Immature natural killer cell (primary cell): ENCODE results near the gene TLL1. TPM values are rescaled to one million over a fixed set of nuclear protein-coding genes. Genes with fewer than 3 reads are reported as not detected.

Experiments
- DNase-seq, 3 donors: peaks; one replicate each; pipeline ENCODE4 v3.0.0; 2022; ENCODE audit warnings: mixed read lengths in 1 of 3
- H3K27ac Mint-ChIP-seq, 6 donors: one replicate each; pipeline ENCODE4 v1.8.0; 2020; ENCODE audit warnings: mixed read lengths in 6 of 6, mild to moderate bottlenecking in 5 of 6, inconsistent platforms in 4 of 6, moderate library complexity in 3 of 6
- H3K27me3 Mint-ChIP-seq, 3 donors: one replicate each; pipeline ENCODE4 v1.8.0; 2020 to 2021; ENCODE audit warnings: low read depth in 3 of 3, mild to moderate bottlenecking in 3 of 3, mixed read lengths in 3 of 3, moderate library complexity in 3 of 3, inconsistent platforms in 1 of 3
- H3K36me3 Mint-ChIP-seq, 3 donors: one replicate each; pipeline ENCODE4 v1.8.0; 2020; ENCODE audit warnings: mixed read lengths in 3 of 3, inconsistent platforms in 2 of 3, mild to moderate bottlenecking in 2 of 3
- H3K4me1 Mint-ChIP-seq, 2 donors: one replicate each; pipeline ENCODE4 v1.8.0; 2020; ENCODE audit warnings: inconsistent platforms in 2 of 2, mild to moderate bottlenecking in 2 of 2, mixed read lengths in 2 of 2, moderate library complexity in 1 of 2
- H3K4me3 Mint-ChIP-seq, 5 donors: one replicate each; pipeline ENCODE4 v1.8.0; 2020; ENCODE audit warnings: mild to moderate bottlenecking in 5 of 5, mixed read lengths in 5 of 5, inconsistent platforms in 3 of 5, moderate library complexity in 3 of 5
- H3K9me3 Mint-ChIP-seq, 6 donors: one replicate each; pipeline ENCODE4 v1.8.0; 2020; ENCODE audit warnings: mild to moderate bottlenecking in 6 of 6, mixed read lengths in 6 of 6, inconsistent platforms in 4 of 6, moderate library complexity in 3 of 6
- polyA plus RNA-seq, 3 donors: library from polyadenylated mRNA; unstranded; fragments of 300-500 nt; fragmentation: Illumina TruSeq; gene quantifications; one replicate each; pipeline ENCODE4 v1.2.3, GENCODE V29; 2021

The TLL1 gene
- not detected for polyA plus RNA-seq

DNA sequence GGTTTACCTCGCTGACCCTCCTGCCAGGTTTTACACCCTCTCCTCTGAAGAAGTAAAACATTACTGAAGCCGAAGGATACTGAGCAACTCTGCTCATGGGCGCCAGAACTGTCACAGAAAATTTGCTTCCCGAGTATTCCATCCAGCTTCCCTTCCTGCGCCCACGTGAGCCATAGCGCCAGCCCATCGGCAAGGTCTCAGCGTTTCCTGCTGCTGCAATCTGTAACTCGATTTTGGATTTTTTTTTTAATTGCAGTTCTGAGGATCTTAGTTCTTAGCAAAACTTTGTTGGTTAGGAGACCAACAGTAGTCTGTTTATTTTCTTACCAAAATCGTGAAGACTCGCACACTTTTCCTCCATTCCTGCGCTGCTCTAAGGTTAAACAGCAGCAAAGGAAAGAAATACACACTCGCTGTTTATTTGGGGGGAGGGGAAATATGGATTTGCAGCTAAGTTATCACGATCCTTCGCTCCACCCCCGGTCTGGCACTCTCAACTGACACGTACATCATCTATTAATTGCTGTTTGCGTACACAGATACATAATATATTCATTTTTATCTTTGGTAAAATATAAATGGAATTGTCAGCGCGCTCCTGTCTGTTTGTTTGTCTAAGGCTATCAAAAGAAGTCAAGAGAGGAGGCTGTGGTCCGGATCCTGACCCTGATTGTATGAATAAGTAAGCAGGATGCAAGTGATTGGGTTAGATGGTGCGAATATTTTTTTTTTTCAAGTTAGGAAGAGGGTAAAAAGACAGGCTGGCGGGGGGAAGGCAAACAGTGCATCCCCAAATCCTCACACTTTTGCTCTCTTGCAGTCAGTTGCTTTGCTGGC is at the start of gene TLL1:
TSS of gene TLL1 (plus strand) at position 777 of the 837 bp plus-strand sequence. CDS start 668 bp downstream, outside the sequence.
- H3K27me3 Mint-ChIP-seq, result peaks cover 5 to 12% (median 9%) of the 10 kb centered on the region in 3 donors
- DNase-seq, result no peak
- H3K4me3 Mint-ChIP-seq, result no peak within 1 kb of the TSS

DNA sequence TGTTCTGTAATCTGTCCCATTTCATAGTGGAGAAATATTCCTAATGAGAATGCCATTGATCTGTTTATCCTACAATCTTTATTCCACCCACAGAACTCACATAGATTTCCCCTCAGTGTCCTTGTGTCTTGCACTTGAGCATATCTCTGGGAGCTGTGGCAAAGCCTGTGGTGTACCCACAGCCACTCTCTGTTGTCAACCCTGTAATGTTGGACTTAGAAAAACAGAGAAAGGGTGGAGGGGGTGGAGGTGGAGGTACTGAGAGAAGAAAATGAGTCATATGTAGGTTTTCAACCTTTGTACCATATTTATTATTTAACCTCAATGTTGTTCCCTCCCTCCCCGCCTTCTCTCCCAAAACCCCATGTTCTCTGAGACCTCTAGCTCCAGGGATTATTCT is 46.9 kb upstream of the TLL1 start:
- H3K27me3 Mint-ChIP-seq, result peaks cover 0 to 2% (median 0%) of the 10 kb centered on the region in 3 donors

More for the DNA sequence above, at the start of gene TLL1:
- Mint-ChIP-seq H3K9me3 (peaks cover 3 to 29% (median 7%) of the 10 kb centered on the region in 6 donors), H3K36me3 (no peaks in the 10 kb centered on the region), H3K4me1 (no peaks in the 10 kb centered on the region), H3K27ac (no peak within 1 kb of the TSS)

DNA sequence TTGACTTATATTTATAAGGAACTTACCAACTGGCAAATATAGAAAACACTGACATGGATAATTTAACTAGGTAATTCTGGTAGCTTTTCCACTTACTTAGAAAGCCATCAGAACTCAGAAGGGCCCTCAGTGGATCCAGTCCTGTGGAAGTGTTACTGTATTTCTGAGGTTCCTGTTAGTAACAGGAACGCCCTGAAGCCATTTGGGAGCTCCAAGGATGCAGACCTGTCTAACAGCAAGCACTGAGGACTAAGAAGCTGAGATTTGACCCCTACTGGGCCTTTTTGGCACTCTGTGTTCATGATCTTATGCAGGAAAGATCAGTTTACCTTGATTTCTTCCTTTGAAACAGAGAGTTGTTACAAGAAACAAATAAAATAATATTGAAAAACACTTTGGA is 46.0 kb upstream of the TLL1 start:
- Mint-ChIP-seq H3K27me3 (peaks cover 0 to 2% (median 0%) of the 10 kb centered on the region in 3 donors), H3K4me3 (no peak overlapping the region), H3K4me1 (no peaks in the 10 kb centered on the region), H3K9me3 (peaks cover 0 to 27% (median 10%) of the 10 kb centered on the region in 6 donors), H3K36me3 (no peaks in the 10 kb centered on the region), H3K27ac (no peak overlapping the region)
- no peak for DNase-seq

More for the DNA sequence above, 46.9 kb upstream of the TLL1 start:
- H3K27ac Mint-ChIP-seq, result no peak overlapping the region
- peaks cover 0 to 31% (median 13%) of the 10 kb centered on the region in 6 donors for H3K9me3 Mint-ChIP-seq
- H3K36me3 Mint-ChIP-seq, result no peaks in the 10 kb centered on the region
- no peaks in the 10 kb centered on the region for H3K4me1 Mint-ChIP-seq
- no peak overlapping the region for H3K4me3 Mint-ChIP-seq
- DNase-seq, result no peak

DNA sequence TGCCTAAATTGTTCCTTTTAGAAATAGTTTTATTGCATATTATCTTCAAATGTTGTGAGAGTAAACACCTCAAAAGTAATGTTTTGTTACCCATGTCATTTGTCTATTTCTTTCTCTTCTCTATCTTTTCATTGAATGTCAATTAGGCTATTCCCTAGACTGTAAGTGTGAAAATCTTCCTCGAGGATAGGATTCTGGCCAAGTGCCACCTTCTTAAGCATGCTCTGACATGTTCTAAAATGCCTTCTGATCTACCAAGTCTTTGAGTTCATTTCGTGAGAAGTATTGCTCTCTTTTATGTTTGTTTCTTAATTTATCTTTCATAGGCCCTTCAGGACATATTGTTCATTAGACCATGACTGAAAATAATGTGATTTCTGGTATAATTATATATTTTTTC is 44.1 kb upstream of the TLL1 start:
- H3K36me3 Mint-ChIP-seq, result no peaks in the 10 kb centered on the region
- H3K27ac Mint-ChIP-seq, result no peak overlapping the region
- no peak for DNase-seq
- H3K4me1 Mint-ChIP-seq, result no peaks in the 10 kb centered on the region
- H3K9me3 Mint-ChIP-seq, result peaks cover 0 to 18% (median 9%) of the 10 kb centered on the region in 6 donors
- peaks cover 0 to 2% (median 0%) of the 10 kb centered on the region in 3 donors for H3K27me3 Mint-ChIP-seq
- no peak overlapping the region for H3K4me3 Mint-ChIP-seq

DNA sequence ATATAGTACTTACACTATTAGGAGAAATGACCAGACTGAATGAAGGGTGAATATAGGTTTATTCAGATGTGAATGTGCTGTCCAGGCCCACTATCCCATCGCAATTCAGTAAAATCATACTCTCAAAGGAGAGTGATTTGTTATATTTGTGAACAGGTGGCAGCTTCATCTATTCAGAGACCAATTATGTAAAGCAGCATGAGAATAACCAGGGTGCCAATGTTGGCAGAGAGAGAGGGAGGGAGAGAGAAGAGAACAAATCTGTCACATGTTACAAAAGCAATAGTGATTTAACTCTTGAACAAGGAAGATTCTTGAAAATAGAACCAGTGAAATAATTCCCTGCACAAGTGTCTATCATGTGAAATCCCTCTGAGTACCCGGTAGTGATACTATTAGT is 38.9 kb upstream of the TLL1 start:
- H3K4me1 Mint-ChIP-seq, result no peaks in the 10 kb centered on the region
- no peak overlapping the region for H3K4me3 Mint-ChIP-seq
- H3K9me3 Mint-ChIP-seq, result peaks cover 2 to 22% (median 8%) of the 10 kb centered on the region in 6 donors
- H3K27me3 Mint-ChIP-seq, result no peaks in the 10 kb centered on the region
- no peaks in the 10 kb centered on the region for H3K36me3 Mint-ChIP-seq
- no peak overlapping the region for H3K27ac Mint-ChIP-seq
- no peak for DNase-seq

DNA sequence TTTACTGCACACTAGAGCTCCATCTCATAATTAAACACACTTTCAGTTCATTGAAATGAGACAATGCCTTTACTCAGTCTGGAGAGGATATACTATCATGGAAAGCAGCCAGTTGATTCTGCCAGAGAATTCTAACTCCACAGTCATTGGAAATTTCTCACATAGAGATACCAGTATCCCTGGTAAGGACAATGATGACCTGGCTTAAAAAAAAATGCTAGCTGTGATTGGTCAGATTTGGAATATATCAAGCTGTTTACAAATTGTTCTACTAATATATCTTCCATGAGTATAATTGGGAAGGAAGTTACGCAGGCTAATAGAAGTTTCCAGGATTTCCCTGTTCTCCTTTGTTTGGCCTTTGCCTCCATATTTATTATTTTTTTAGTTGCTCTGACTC is 34.5 kb upstream of the TLL1 start:
- no peak overlapping the region for H3K27ac Mint-ChIP-seq
- DNase-seq, result no peak
- no peaks in the 10 kb centered on the region for H3K36me3 Mint-ChIP-seq
- H3K27me3 Mint-ChIP-seq, result no peaks in the 10 kb centered on the region
- H3K9me3 Mint-ChIP-seq, result peaks cover 5 to 24% (median 12%) of the 10 kb centered on the region in 6 donors
- no peak overlapping the region for H3K4me3 Mint-ChIP-seq
- no peaks in the 10 kb centered on the region for H3K4me1 Mint-ChIP-seq

DNA sequence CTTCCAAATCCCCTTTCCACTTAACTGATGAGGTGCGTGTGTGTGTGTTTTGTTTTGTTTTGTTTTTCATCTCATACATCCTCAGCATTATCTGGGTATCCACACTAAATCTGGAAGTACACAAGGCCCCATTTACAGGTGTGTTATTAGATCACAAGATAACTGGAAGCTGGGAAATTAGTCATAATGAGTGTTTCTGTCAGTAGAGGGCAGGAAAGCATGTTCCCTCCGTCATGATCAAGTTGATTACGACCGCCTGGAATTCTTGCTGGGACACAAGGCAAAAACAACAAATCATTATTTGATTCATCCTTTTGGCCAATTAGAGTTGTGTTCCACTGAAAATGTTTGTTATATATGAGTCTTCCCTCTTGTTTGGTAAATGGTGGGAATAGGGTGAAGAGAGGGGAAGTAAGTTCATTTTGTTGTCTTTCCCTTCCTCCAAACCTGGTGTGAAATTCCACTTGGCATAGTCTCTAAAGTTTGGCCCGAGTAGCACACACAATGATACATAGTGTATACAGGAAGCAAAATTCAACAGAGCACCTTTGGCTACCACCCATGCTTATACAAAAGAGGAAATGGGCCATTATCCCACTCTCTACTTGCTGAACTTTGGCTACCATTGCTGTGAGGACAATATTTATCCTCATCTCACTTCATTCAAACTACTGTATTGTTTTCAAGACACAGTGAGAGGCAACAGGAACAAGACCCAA is 33.3 kb upstream of the TLL1 start:
- Mint-ChIP-seq H3K36me3 (no peaks in the 10 kb centered on the region), H3K9me3 (peaks cover 3 to 19% (median 13%) of the 10 kb centered on the region in 6 donors), H3K27ac (no peak overlapping the region), H3K27me3 (no peaks in the 10 kb centered on the region), H3K4me3 (no peak overlapping the region), H3K4me1 (no peaks in the 10 kb centered on the region)
- no peak for DNase-seq

DNA sequence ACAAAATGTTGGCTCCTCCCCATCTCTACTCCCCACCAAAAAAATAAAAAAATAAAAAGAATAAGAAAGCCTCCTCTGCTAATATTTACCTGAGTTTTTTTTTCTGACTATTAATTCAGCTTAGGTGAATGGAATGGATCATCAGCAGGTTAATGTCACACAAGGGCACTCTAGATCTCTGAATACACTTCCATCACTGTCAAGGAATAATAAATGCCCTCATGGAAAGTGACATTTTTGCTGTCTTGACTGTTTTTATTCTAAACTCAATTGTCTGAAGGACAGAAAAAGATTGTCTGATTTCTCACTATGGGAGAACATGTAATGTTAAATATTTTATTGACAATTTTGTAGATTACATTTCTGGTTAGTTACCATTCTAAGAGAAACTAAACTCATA is 30.4 kb upstream of the TLL1 start:
- no peak for DNase-seq
- Mint-ChIP-seq H3K27me3 (no peaks in the 10 kb centered on the region), H3K27ac (no peak overlapping the region), H3K4me3 (no peak overlapping the region), H3K4me1 (no peaks in the 10 kb centered on the region), H3K9me3 (peaks cover 3 to 19% (median 12%) of the 10 kb centered on the region in 6 donors), H3K36me3 (no peaks in the 10 kb centered on the region)

DNA sequence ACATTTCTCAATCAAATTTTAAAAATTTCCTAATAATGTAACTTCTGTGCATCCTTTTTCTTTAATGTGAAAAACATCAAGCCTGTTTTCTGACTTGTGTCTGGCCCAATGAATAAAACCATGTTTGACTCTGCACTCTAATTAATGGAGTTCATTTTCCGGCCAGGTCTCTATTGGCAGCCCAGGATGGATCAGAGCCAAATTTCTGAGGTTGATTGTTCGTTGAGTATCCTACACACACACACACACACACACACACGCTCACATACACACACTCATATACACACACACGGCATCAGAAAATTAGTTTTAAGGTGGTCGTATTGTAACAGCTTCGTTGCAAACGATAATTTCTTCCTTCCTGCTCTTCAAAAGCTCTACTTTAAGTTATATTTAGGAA is 28.9 kb upstream of the TLL1 start:
- no peak overlapping the region for H3K27ac Mint-ChIP-seq
- H3K27me3 Mint-ChIP-seq, result no peaks in the 10 kb centered on the region
- no peaks in the 10 kb centered on the region for H3K4me1 Mint-ChIP-seq

DNA sequence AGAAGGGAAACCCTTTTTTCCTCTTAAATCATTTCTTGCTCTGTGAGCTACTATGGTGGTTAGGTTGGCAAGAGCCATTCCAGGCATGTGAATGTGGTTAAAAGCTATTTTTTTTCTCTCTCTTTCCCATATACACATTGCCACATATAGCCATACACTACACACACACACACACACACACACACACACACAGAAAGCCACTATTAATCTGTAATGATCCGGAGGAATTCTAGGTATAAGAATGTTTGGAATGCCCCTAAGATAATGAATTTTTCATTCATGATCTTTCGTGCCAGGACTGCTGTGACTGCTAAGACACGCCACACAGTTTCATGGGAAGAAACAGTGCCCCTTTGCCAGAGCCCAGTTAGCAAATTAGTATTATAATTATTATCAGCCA is 21.8 kb upstream of the TLL1 start:
- no peaks in the 10 kb centered on the region for H3K4me1 Mint-ChIP-seq
- no peak overlapping the region for H3K4me3 Mint-ChIP-seq
- no peaks in the 10 kb centered on the region for H3K27me3 Mint-ChIP-seq
- H3K27ac Mint-ChIP-seq, result no peak overlapping the region
- no peak for DNase-seq
- H3K9me3 Mint-ChIP-seq, result peaks cover 0 to 11% (median 3%) of the 10 kb centered on the region in 6 donors
- H3K36me3 Mint-ChIP-seq, result no peaks in the 10 kb centered on the region

More for the DNA sequence above, 28.9 kb upstream of the TLL1 start:
- H3K9me3 Mint-ChIP-seq, result peaks cover 3 to 25% (median 8%) of the 10 kb centered on the region in 6 donors
- no peaks in the 10 kb centered on the region for H3K36me3 Mint-ChIP-seq
- no peak overlapping the region for H3K4me3 Mint-ChIP-seq
- no peak for DNase-seq

DNA sequence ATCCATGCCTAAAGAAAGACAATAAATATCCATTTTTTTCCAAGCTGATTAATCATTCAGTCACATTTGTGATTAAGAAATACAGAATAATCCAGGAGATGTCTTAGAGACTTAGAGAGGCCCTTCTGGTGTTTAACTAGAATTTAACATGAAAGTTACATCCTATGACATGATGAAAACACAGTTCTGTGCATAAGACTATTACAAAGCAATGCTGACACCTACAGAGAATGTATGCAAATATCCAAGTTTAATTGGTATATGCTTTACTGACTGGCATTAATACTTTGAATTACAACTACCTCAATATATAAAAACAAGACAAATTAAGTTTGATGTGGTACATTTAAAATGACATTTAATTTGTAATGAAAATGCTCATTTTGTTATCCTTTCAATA is 17.8 kb upstream of the TLL1 start:
- H3K27me3 Mint-ChIP-seq, result peaks cover 0 to 6% (median 0%) of the 10 kb centered on the region in 3 donors
- no peaks in the 10 kb centered on the region for H3K36me3 Mint-ChIP-seq
- no peak overlapping the region for H3K27ac Mint-ChIP-seq
- no peak for DNase-seq
- peaks cover 0 to 11% (median 3%) of the 10 kb centered on the region in 6 donors for H3K9me3 Mint-ChIP-seq
- no peaks in the 10 kb centered on the region for H3K4me1 Mint-ChIP-seq
- no peak overlapping the region for H3K4me3 Mint-ChIP-seq

DNA sequence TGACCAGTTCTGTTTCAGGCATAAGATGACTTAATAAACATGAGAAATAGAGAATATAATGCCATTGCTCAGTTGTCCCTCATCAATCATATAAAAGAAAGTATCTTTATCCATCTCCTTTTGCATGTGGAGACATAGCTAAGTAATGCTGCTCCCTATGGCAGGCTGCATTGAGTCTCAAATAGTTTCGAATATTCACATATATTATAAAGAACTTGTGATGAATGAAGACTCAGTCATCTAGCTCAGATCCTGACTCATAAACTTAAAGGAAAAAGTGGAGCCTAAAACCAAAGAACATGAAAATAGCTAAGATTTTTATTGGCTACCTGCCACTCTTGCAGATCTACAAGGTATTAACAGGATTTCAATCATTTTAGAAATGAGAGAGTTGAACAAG is 11.7 kb upstream of the TLL1 start:
- no peak for DNase-seq
- no peak overlapping the region for H3K27ac Mint-ChIP-seq
- no peaks in the 10 kb centered on the region for H3K4me1 Mint-ChIP-seq
- no peak overlapping the region for H3K4me3 Mint-ChIP-seq
- H3K27me3 Mint-ChIP-seq, result peaks cover 0 to 6% (median 0%) of the 10 kb centered on the region in 3 donors
- H3K36me3 Mint-ChIP-seq, result no peaks in the 10 kb centered on the region
- H3K9me3 Mint-ChIP-seq, result peaks cover 0 to 16% (median 3%) of the 10 kb centered on the region in 6 donors

DNA sequence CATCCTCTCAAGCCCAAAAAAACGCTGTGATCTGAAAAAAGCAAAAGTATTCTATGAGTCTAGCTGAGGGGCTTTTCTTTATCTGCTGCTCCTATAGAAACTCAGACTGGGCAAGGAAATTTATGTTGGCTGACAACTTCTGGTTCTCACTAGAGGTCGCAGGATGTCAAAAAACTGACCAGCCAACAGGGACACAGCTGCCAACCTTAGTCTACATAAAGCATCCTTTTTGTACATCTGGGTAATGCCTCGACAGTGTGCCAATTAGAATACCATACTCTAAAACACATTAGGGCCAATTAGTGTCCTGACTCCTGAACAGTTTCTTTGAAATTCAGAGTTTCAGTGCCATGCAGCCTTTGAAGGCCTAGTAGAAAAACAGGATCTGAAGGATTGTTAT is 8.8 kb upstream of the TLL1 start:
- peaks cover 0 to 15% (median 2%) of the 10 kb centered on the region in 6 donors for H3K9me3 Mint-ChIP-seq
- H3K27ac Mint-ChIP-seq, result no peak overlapping the region
- no peak overlapping the region for H3K4me3 Mint-ChIP-seq
- no peaks in the 10 kb centered on the region for H3K4me1 Mint-ChIP-seq
- no peaks in the 10 kb centered on the region for H3K36me3 Mint-ChIP-seq
- peaks cover 0 to 2% (median 0%) of the 10 kb centered on the region in 3 donors for H3K27me3 Mint-ChIP-seq
- DNase-seq, result no peak

DNA sequence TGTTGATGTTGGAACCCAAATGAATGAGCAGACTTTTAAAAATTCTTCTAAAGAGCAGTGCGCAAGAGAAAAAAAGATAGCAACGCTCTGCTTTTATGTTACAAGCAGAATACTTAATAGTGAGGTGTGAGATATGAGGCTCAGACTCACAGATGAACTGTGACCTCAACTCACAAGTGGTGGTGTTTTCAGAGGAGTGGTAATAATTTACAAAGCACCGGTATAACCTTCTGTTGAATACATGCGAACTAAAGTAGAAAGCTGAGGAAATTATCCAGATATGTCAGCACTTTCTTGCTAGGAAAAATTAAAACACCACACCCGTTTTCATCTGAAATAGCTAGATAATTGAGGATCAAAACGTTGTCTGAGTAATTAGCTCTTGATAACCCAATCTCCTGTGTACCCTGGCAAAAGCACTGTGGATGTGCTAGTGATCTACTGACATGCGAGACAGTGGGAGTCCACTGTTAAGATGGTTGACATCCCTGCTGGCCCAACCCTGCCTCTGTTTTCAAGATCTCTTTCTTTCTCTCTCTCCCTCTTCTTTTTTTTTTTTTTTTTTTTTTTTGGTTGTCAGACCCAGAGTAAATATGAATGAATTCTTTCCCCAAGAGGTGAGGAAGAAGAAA is 6.9 kb upstream of the TLL1 start:
- no peak overlapping the region for H3K27ac Mint-ChIP-seq
- DNase-seq, result no peak

More for the DNA sequence above, 6.9 kb upstream of the TLL1 start:
- Mint-ChIP-seq H3K4me1 (no peaks in the 10 kb centered on the region), H3K9me3 (peaks cover 0 to 5% (median 3%) of the 10 kb centered on the region in 6 donors), H3K4me3 (no peak overlapping the region), H3K27me3 (no peaks in the 10 kb centered on the region), H3K36me3 (no peaks in the 10 kb centered on the region)
